ENCODE results near the gene EME1. TPM values are rescaled to one million over a fixed set of nuclear protein-coding genes. Genes with fewer than 3 reads are reported as not detected.

The EME1 gene
- polyA plus RNA-seq, 1 donor from 2014 or later = 5.4 TPM

DNA sequence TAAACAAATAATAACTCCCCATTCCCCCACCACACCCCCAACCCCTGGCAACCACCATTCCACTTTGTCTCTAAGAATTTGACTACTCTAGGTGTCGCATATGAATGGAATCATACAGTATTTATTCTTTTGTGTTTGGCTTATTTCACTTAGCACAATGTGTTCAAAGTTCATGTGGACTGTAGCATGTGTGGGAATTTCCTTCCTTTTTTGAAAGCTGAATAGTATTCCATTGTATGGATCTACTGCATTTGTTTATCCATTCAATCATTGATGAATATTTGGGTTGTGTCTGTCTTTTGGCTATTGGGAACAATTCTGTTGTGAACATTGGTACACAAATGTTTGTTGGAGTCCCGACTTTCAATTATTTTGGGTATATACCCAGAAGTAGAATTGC lies 49.7 kb downstream of the EME1 start:
- Histone ChIP-seq H3K36me3 (ENCODE audit: insufficient read depth, low read length) (no peaks in the 10 kb centered on the region), H3K9me3 (ENCODE audit: low read length) (no peaks in the 10 kb centered on the region), H4K20me1 (ENCODE audit: insufficient read depth) (no peaks in the 10 kb centered on the region), H3K9me2 (ENCODE audit: insufficient read depth, low read length) (no peaks in the 10 kb centered on the region), H3K9ac (ENCODE audit: low read length) (no peak overlapping the region), H3K4me2 (ENCODE audit: low read length) (no peak overlapping the region), H2AFZ (ENCODE audit: low read depth, low read length) (no peak overlapping the region), H3F3A (ENCODE audit: insufficient read depth, low read length, poor library complexity, severe bottlenecking) (no peaks in the 10 kb centered on the region), H3K27ac (ENCODE audit: low read length) (no peak overlapping the region), H3K4me3 (ENCODE audit: low read length) (no peak overlapping the region), H3K27me3 (ENCODE audit: insufficient read depth, low read depth, low read length) (peaks cover 7% of the 10 kb centered on the region), H3K79me2 (replicated peaks; ENCODE audit: insufficient read depth, low read length) (no peaks in the 10 kb centered on the region)
- no peak for TF ChIP-seq MXI1 (conservative IDR thresholded peaks at IDR 0.05; ENCODE audit: poor library complexity, severe bottlenecking)
- TF ChIP-seq TAF1 (IDR thresholded peaks at IDR 0.05; ENCODE audit: low read depth) = no peak
- no peak for TF ChIP-seq SMC3 (conservative IDR thresholded peaks at IDR 0.05; ENCODE audit: poor library complexity)
- TF ChIP-seq RAD21 (conservative IDR thresholded peaks at IDR 0.05) = no peak
- no peak for TF ChIP-seq EP300 (conservative IDR thresholded peaks at IDR 0.05; ENCODE audit: poor library complexity, severe bottlenecking)
- TF ChIP-seq EZH2 (IDR thresholded peaks at IDR 0.05; ENCODE audit: borderline replicate concordance, insufficient read depth, low read length, poor library complexity, severe bottlenecking) = no peak

GRCh38 chr17:50423553-50424159 lies 50.6 kb downstream of the EME1 start:
- TF ChIP-seq POLR2AphosphoS5 (IDR thresholded peaks at IDR 0.05) (no peak), RAD21 (conservative IDR thresholded peaks at IDR 0.05) (no peak), TAF1 (IDR thresholded peaks at IDR 0.05; ENCODE audit: low read depth) (no peak), MXI1 (conservative IDR thresholded peaks at IDR 0.05; ENCODE audit: poor library complexity, severe bottlenecking) (no peak), EZH2 (IDR thresholded peaks at IDR 0.05; ENCODE audit: borderline replicate concordance, insufficient read depth, low read length, poor library complexity, severe bottlenecking) (no peak), REST (IDR thresholded peaks at IDR 0.05; ENCODE audit: borderline replicate concordance) (no peak), EP300 (conservative IDR thresholded peaks at IDR 0.05; ENCODE audit: poor library complexity, severe bottlenecking) (no peak), SMC3 (conservative IDR thresholded peaks at IDR 0.05; ENCODE audit: poor library complexity) (no peak)
- TF ChIP-seq, protein P1, sequence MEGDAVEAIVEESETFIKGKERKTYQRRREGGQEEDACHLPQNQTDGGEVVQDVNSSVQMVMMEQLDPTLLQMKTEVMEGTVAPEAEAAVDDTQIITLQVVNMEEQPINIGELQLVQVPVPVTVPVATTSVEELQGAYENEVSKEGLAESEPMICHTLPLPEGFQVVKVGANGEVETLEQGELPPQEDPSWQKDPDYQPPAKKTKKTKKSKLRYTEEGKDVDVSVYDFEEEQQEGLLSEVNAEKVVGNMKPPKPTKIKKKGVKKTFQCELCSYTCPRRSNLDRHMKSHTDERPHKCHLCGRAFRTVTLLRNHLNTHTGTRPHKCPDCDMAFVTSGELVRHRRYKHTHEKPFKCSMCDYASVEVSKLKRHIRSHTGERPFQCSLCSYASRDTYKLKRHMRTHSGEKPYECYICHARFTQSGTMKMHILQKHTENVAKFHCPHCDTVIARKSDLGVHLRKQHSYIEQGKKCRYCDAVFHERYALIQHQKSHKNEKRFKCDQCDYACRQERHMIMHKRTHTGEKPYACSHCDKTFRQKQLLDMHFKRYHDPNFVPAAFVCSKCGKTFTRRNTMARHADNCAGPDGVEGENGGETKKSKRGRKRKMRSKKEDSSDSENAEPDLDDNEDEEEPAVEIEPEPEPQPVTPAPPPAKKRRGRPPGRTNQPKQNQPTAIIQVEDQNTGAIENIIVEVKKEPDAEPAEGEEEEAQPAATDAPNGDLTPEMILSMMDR (IDR thresholded peaks at IDR 0.05; ENCODE audit: poor library complexity, severe bottlenecking) = no peak
- no peaks in the 10 kb centered on the region for H3K36me3 ChIP-seq (ENCODE audit: insufficient read depth, low read length)
- H3K4me2 ChIP-seq (ENCODE audit: low read length) = no peak overlapping the region
- no peaks in the 10 kb centered on the region for H3K9me2 ChIP-seq (ENCODE audit: insufficient read depth, low read length)
- H3K9ac ChIP-seq (ENCODE audit: low read length) = no peak overlapping the region
- peaks cover 7% of the 10 kb centered on the region for H3K27me3 ChIP-seq (ENCODE audit: insufficient read depth, low read depth, low read length)
- no peaks in the 10 kb centered on the region for H3F3A ChIP-seq (ENCODE audit: insufficient read depth, low read length, poor library complexity, severe bottlenecking)
- H3K27ac ChIP-seq (ENCODE audit: low read length) = no peak overlapping the region
- no peaks in the 10 kb centered on the region for H4K20me1 ChIP-seq (ENCODE audit: insufficient read depth)
- no peak overlapping the region for H3K4me3 ChIP-seq (ENCODE audit: low read length)
- H3K79me2 ChIP-seq (replicated peaks; ENCODE audit: insufficient read depth, low read length) = no peaks in the 10 kb centered on the region
- H3K9me3 ChIP-seq (ENCODE audit: low read length) = no peaks in the 10 kb centered on the region
- H2AFZ ChIP-seq (ENCODE audit: low read depth, low read length) = no peak overlapping the region

All from neural cell (in vitro differentiated cells).